NB4 (cell line): Measurements from ENCODE around the gene CCDC181.

ENCODE experiments used
- MYC ChIP-seq: IDR thresholded peaks from 2 replicates; pipeline ENCODE4 v1.6.1; 2011; ENCODE audit warnings: low read depth, low read length
- POLR2A ChIP-seq: IDR thresholded peaks from 2 replicates; pipeline ENCODE4 v1.6.1; 2011; ENCODE audit warnings: mild to moderate bottlenecking; ENCODE audit not compliant: insufficient read length; ENCODE audit errors: extremely low read depth
- TF ChIP-seq, protein P1 (sequence below): IDR thresholded peaks from one replicate; pipeline ENCODE4 v1.5.1; 2012; ENCODE audit warnings: low read depth, low read length

DNA sequence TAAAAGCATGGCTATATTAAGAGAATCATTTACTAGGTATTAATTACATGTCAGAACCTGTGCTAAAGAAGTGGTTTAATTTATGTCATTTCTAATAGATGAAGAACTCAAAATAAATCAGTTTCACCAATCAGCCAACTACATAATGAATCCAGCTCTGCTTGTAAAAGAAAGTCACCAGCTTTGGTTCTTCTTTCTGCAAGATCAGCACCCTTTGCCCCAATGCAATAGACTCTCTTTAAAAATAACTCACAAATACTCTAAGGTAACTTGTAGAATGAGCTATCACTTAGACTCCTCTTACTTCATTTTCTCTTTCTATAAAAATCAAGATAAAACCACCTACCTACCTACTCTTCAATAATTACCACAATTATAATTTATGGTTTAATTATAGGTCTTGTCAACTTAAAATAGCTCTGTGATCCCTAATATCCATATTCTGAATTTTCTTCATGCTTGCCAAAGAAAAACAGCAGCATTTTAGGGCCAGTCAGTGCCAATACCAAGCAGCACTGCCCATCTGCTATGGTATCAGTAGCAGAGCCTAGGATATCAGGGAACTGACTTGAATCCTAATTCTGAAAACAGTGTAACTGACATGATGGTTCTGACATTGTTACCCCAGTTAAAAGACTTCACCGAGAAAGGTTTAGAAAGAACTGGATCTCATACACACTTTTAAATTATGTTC lies 47.2 kb upstream of the CCDC181 start:
- TF ChIP-seq, protein P1, sequence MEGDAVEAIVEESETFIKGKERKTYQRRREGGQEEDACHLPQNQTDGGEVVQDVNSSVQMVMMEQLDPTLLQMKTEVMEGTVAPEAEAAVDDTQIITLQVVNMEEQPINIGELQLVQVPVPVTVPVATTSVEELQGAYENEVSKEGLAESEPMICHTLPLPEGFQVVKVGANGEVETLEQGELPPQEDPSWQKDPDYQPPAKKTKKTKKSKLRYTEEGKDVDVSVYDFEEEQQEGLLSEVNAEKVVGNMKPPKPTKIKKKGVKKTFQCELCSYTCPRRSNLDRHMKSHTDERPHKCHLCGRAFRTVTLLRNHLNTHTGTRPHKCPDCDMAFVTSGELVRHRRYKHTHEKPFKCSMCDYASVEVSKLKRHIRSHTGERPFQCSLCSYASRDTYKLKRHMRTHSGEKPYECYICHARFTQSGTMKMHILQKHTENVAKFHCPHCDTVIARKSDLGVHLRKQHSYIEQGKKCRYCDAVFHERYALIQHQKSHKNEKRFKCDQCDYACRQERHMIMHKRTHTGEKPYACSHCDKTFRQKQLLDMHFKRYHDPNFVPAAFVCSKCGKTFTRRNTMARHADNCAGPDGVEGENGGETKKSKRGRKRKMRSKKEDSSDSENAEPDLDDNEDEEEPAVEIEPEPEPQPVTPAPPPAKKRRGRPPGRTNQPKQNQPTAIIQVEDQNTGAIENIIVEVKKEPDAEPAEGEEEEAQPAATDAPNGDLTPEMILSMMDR: no peak
- TF ChIP-seq POLR2A (no peak), MYC (no peak)
